ENCODE data around the gene ALG3. TPM values are rescaled to one million over a fixed set of nuclear protein-coding genes. Genes with fewer than 3 reads are reported as not detected.

The ALG3 gene
- total and polyA plus RNA-seq, 2 of the 4 experiments (the other 2 are of a cell fraction), result 19.5 to 52.6 TPM

GRCh38 chr3:184241447-184242296 lies 7.1 kb downstream of the ALG3 start:
- intact Hi-C loops (cut with micrococcal nuclease), result no loop called here
- no peak overlapping the region for H4K91ac ChIP-seq (ENCODE audit: insufficient read depth, low read depth, low read length)

More at GRCh38 chr3:184241447-184242296, 7.1 kb downstream of the ALG3 start:
- 22% methylated on average over 24 of the region's 46 CpGs; no CpG with 5 or more reads in 1 of the 2 experiments for WGBS, 2 experiments (ENCODE audit: extremely low coverage in 2 of 2, insufficient read length in 1 of 2)
- Histone ChIP-seq H2AK5ac (ENCODE audit: low read depth, low read length) (no peak overlapping the region), H3K4me1 (ENCODE audit: control insufficient read depth, insufficient read depth, low read length) (no peaks in the 10 kb centered on the region), H3K9me3 (ENCODE audit: control insufficient read depth, insufficient read depth, low read length) (no peaks in the 10 kb centered on the region), H3K23ac (ENCODE audit: low read depth, low read length) (no peak overlapping the region), H3K27ac (ENCODE audit: insufficient read depth, low read length) (no peak overlapping the region), H2AK9ac (replicated peaks; ENCODE audit: low read depth, low read length, poor library complexity) (peak overlapping the region; percentile 70), H3K14ac (replicated peaks; ENCODE audit: low read depth, low read length) (no peak overlapping the region), H3K79me1 (ENCODE audit: low read depth in 1 of 2, low read length in 2 of 2) (peaks cover 0 to 10% of the 10 kb centered on the region in 2 experiments; a peak in 1 of 4 replicates), H3K4me2 (ENCODE audit: low read depth, low read length) (no peak overlapping the region), H3K36me3 (ENCODE audit: control insufficient read depth, insufficient read depth, low read length) (peaks cover 33% of the 10 kb centered on the region), H2BK15ac (ENCODE audit: low read depth, low read length) (no peak overlapping the region), H4K8ac (ENCODE audit: low read depth in 2 of 2, low read length in 2 of 2) (no peak overlapping the region), H2BK20ac (ENCODE audit: low read depth, low read length) (no peak overlapping the region), H3K56ac (ENCODE audit: extremely low read depth, insufficient read depth, low read length) (no peak overlapping the region), H4K20me1 (ENCODE audit: insufficient read depth, low read length) (peaks cover 14% of the 10 kb centered on the region), H3K9ac (ENCODE audit: low read depth, low read length) (no peak overlapping the region), H3K9me1 (ENCODE audit: insufficient read depth, low read length) (no peaks in the 10 kb centered on the region), H3K4me3 (ENCODE audit: insufficient read depth, low read depth, low read length) (no peak overlapping the region), H4K5ac (ENCODE audit: low read depth, low read length) (no peak overlapping the region), H3K18ac (ENCODE audit: low read depth, low read length) (no peak overlapping the region), H3K4ac (ENCODE audit: low read depth, low read length) (no peak overlapping the region), H2BK5ac (ENCODE audit: low read depth, low read length, poor library complexity, severe bottlenecking) (no peak overlapping the region), H2BK120ac (ENCODE audit: low read depth, low read length) (no peak overlapping the region), H2AFZ (replicated peaks; ENCODE audit: low read length, poor library complexity) (peak overlapping the region; percentile 29), H3K27me3 (ENCODE audit: control insufficient read depth, insufficient read depth, low read length) (peaks cover 5% of the 10 kb centered on the region; the same call in 1 of the 2 replicates)
- CTCF ChIA-PET, result no interaction called here
- DNase-seq (peak; percentile 21), ATAC-seq (ENCODE audit: low read depth) (peak; percentile 72)
- dilution Hi-C loops (cut with HindIII; ENCODE audit: low sequenced_read_pairs, unreplicated experiment) (no loop called here), in situ Hi-C loops (cut with MboI; ENCODE audit: low sequenced_read_pairs) (no loop called here)
- no TSS peak for BruUV-seq (replicated peaks)
- TF ChIP-seq MAZ (IDR thresholded peaks at IDR 0.05; ENCODE audit: borderline replicate concordance, low read depth, low read length) (no peak), RAD21 (IDR thresholded peaks at IDR 0.05; ENCODE audit: low read length) (peak; percentile 54), SMC3 (IDR thresholded peaks at IDR 0.05; ENCODE audit: low read depth, low read length) (peak; percentile 44), CTCF (conservative IDR thresholded peaks at IDR 0.05; ENCODE audit: low read depth, low read length) (peak; percentile 38)
- POLR2A ChIA-PET (ENCODE audit: unreplicated experiment), result no interaction called here
